NCI-H187 (cell line): ENCODE measurements around the gene IL12RB1.
A peak's percentile ranks its signal among the peaks of the same experiment; 100 is the strongest.
"Not testable (repeated sequence)": the region's sequence is repeated elsewhere in the genome, so short reads cannot be mapped to it uniquely, and the experiment has no call there.

ENCODE experiments used
- DNase-seq, 2 experiments: peaks; one replicate each; lab custom pipeline; 2025; lab: John Stamatoyannopoulos, UW

Gene IL12RB1

GRCh38 chr19:18089726-18090125, 3.0 kb upstream of the IL12RB1 start:
- DNase-seq: no peak

- DNase-seq: not testable (repeated sequence)
These were observed 2.4 kb upstream of the IL12RB1 start for GRCh38 chr19:18089096-18089541.

GRCh38 chr19:18085702-18086457, 854 bp downstream of the IL12RB1 start:
- no peak for DNase-seq

- no peak for DNase-seq
These were observed 2.6 kb downstream of the IL12RB1 start for GRCh38 chr19:18083929-18084684.

- no peak for DNase-seq
These were observed 12.5 kb downstream of the IL12RB1 start for GRCh38 chr19:18074192-18074591.

- no peak for DNase-seq
These were observed 13.5 kb downstream of the IL12RB1 start for GRCh38 chr19:18073197-18073596.

GRCh38 chr19:18072335-18072734, 14.4 kb downstream of the IL12RB1 start:
- DNase-seq: no peak

GRCh38 chr19:18070181-18070580, 16.6 kb downstream of the IL12RB1 start:
- DNase-seq: no peak

- DNase-seq: no peak
These were observed 17.4 kb downstream of the IL12RB1 start for GRCh38 chr19:18069383-18069782.

GRCh38 chr19:18068395-18068794, 18.3 kb downstream of the IL12RB1 start:
- no peak for DNase-seq

- no peak for DNase-seq
These were observed 21.6 kb downstream of the IL12RB1 start for GRCh38 chr19:18065173-18065495.

GRCh38 chr19:18063463-18063862, 23.3 kb downstream of the IL12RB1 start:
- no peak for DNase-seq

- DNase-seq: peak; percentile 36 to 87
These were observed 24.7 kb downstream of the IL12RB1 start for GRCh38 chr19:18062028-18062427.

GRCh38 chr19:18060472-18060871, 26.3 kb downstream of the IL12RB1 start:
- no peak for DNase-seq

- DNase-seq: no peak
These were observed 26.8 kb downstream of the IL12RB1 start for GRCh38 chr19:18059902-18060301.

GRCh38 chr19:18059297-18059696, 27.4 kb downstream of the IL12RB1 start:
- no peak for DNase-seq

- peak; percentile 2 to 12 for DNase-seq
These were observed 28.3 kb downstream of the IL12RB1 start for GRCh38 chr19:18058208-18059009.

GRCh38 chr19:18057557-18057956, 29.2 kb downstream of the IL12RB1 start:
- no peak for DNase-seq

GRCh38 chr19:18055967-18056366, 30.8 kb downstream of the IL12RB1 start:
- DNase-seq: no peak

GRCh38 chr19:18053576-18054219, 33.0 kb downstream of the IL12RB1 start:
- DNase-seq: no peak

GRCh38 chr19:18051887-18052286, 34.8 kb downstream of the IL12RB1 start:
- no peak for DNase-seq

- no peak for DNase-seq
These were observed 37.3 kb downstream of the IL12RB1 start for GRCh38 chr19:18049385-18049784.
